GM21723 (cell line): ENCODE data around the gene LBHD1.
"Not testable (repeated sequence)": the region's sequence is repeated elsewhere in the genome, so short reads cannot be mapped to it uniquely, and the experiment has no call there.

Source experiments
- ATAC-seq: cut with Tn5 transposase; IDR thresholded peaks from one replicate; pipeline ENCODE4 v1.9.1; 2021; ENCODE audit warnings: mild to moderate bottlenecking, moderate library complexity; ENCODE audit not compliant: unreplicated experiment

The LBHD1 gene

GRCh38 chr11:62671608-62672389, at the start of gene LBHD1, which contains the start of gene UQCC3:
TSS of gene LBHD1 (minus strand) at chr11:62672267. CDS start at chr11:62670031, 2,236 bp downstream.
TSS of gene UQCC3 (plus strand) at chr11:62671673. CDS start at chr11:62671746, 73 bp downstream.
- peak; percentile 62 for ATAC-seq

DNA sequence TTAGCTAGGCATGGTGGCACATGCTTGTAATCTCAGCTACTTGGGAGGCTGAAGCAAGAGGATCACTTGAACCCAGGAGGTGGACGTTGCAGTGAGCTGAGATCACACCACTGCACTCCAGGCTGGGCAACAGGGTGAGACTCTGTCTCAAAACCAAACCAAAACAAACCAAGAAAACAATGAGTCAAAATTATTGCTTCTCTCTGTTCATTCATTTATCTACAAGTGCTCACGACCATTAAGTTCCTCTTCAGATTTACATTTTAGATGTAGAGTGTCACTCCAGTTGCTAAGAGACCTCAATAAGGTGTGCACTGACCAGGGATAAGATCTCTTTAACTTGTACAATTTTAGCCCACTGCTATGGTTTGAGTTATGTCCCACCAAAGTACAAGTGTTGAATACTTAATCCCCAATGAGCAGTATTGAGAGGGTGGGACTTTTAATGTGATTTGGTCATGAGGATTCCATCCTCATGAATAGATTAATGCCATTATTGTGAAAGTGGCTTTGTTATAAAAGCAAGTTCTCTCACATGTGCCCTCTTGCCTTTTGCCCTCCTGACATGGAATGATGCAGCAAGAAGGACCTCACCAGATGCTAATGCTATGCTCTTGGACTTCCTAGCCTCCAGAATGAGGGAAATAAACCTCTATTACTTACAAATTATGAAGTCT, 47.4 kb upstream of the LBHD1 start:
- ATAC-seq: no peak

GRCh38 chr11:62716816-62717215, 44.7 kb upstream of the LBHD1 start:
- no peak for ATAC-seq

DNA sequence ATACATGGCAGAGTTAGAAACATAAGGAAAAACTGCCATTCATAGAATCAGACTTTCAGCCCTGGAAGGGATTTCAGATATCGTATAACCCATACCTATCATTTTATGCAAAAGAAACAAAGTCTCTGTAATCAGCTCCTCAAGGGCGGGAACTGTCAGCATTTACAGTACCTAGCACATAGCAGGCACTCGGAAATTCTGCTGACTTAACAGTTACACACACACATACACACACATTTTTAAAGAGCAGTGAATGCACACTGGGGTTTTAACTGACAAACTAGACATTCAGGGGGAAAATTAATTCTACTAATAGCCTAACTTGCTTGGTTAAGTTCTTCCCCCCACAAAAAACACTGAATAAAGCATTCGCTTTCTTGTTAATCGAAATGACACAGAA, 44.1 kb upstream of the LBHD1 start:
- ATAC-seq: no peak

DNA sequence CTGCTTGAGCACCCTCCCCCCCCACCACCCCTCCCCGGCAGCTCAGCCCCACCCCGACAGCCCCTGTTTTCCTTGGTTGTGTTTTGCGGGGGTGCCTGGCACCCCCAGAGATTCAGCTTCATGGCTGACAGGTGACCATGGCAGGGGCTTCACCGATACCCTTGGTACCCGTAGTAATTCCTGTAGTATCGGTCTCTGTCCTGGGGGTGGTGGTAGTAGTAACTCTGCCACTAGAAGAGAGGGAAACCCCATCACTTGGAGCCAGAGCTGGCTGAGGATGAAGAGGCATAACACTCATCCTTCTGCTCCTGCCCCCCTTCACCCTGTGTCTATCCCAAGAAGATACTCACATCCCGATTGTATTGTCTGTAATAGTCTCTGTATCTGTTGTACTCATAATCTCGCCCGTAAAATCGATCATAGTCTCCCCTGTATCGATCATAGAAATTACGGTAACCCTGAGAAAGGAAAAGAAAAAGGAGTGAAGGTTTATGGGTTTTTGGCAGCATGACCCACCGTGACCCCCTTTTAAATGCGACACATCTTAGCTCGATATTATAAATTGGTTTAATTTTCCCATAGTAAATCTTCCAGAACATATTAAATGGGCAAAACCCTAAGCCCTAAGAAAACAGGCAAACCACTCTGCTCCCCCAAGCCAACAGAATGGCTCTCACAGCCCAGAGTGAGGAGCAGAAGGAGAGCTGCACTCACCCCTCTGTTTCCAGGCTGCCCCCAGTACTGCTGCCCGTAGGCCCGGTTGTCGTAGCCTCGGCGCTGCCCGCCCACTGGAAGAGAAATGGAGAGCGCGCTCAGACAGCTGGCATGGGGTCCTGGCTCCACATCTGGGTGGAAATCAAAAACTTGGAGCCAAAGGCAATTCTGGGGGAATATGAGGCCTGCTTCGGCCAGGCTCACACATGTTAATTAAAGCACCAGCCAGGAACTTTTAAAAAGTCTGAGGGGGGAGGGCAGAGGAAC, 43.4 kb upstream of the LBHD1 start:
- ATAC-seq: no peak

- ATAC-seq: no peak
Observed at GRCh38 chr11:62713343-62713742, 41.3 kb upstream of the LBHD1 start.

- ATAC-seq: no peak
Observed at GRCh38 chr11:62712861-62713260, 40.8 kb upstream of the LBHD1 start.

- no peak for ATAC-seq
Observed at GRCh38 chr11:62712276-62712812, 40.3 kb upstream of the LBHD1 start.

DNA sequence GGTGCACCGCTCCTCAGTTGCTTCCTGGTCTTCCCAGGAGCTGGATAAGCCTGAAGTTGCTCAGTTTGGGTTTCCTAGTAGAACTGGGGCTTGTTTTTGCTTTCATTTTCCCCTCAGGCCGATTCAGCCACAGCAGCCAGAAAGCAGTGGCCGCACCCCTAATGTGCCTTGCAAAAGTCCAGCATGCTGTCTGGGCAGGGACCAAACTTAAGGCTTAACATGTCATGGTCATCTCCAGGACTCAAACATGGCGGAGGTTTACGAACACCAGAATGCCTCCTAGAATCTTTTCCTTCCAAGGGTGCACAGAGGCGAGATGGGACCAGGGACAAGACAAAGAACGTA, 37.9 kb upstream of the LBHD1 start:
- no peak for ATAC-seq

GRCh38 chr11:62709247-62710000, 37.4 kb upstream of the LBHD1 start:
- ATAC-seq: peak; percentile 66

- ATAC-seq: no peak
Observed at GRCh38 chr11:62708793-62709192, 36.7 kb upstream of the LBHD1 start.

DNA sequence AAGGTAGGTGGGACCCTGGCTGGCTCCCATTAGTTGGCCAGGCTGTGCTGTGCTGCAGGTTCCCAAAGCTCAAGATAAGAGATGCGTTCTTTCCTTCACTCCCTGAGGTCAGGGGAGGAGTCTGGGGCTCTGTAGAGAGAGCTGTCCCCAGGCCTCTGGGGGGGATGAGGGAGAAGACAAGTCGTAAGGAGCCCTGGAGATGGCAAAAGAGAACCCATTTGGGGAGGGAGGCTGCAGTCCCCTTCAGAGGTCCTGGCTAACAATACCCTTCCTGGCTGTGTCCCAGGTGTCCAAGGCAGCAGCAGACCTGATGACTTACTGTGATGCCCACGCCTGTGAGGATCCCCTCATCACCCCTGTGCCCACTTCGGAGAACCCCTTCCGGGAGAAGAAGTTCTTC, 36.3 kb upstream of the LBHD1 start:
- ATAC-seq: no peak

- no peak for ATAC-seq
Observed at GRCh38 chr11:62707277-62707861, 35.3 kb upstream of the LBHD1 start, which contains the start of the genes BSCL2 and GNG3. TSS of gene BSCL2 (minus strand) at chr11:62707424. CDS start at chr11:62707195, 229 bp downstream. TSS of gene GNG3 (plus strand) at chr11:62707676. CDS start at chr11:62708296, 620 bp downstream.

DNA sequence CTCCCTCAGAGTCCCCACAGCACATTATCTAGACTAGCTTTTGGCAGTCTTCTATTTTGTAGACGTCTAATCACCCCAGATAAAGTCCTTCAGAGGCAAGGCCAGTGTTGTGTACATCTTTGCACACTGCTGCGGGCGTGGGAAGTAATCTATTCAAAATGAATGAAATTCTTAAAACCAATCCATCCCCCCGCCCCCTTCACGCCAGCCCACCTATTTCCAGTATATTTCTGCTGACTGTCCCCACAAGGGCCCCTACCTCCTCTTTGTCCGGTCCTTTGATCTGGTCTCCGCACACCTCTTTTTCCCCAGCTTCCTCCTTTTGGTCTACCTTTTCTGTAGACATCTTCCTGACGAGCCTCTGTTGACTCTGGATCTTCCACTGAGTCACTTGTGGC, 34.8 kb upstream of the LBHD1 start:
- no peak for ATAC-seq

- peak; percentile 58 for ATAC-seq
Observed at GRCh38 chr11:62705880-62706849, 34.1 kb upstream of the LBHD1 start.

- no peak for ATAC-seq
Observed at GRCh38 chr11:62705413-62705812, 33.3 kb upstream of the LBHD1 start.

DNA sequence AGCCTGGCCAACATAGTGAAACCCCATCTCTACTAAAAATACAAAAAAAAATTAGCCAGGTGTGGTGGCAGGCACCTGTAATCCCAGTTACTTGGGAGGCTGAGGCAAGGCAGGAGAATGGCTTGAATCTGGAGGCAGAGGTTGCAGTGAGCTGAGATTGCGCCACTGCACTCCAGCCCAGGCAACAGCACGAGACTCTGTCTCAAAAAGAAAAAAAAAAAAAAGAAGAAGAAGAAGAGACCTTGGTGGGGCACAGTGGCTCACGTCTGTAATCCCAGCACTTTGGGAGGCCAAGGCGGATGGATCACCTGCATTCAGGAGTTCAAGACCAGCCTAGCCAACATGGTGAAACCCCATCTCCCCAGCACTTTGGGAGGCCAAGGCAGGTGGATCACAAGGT, 31.9 kb upstream of the LBHD1 start:
- not testable (repeated sequence) for ATAC-seq

DNA sequence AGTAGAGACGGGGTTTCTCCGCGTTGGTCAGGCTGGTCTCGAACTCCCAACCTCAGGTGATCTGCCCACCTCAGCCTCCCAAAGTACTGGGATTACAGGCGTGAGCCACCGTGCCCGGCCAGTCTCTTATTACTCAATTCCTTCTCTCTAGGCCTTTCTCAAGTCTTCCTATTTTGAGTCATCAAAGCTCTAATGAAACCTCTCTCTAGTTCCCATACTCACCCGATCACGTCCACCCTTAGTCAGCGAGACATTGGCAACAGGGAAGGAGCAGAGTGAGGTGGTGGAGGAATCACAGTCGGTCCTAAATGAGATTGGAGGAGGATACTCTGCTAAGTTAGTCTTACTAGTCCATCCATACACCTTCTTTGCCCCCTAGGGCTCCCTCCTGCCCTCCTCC, 30.2 kb upstream of the LBHD1 start:
- ATAC-seq: no peak
